Keratinocyte (primary cell): ENCODE data around the gene IFNA2. TPM values are rescaled to one million over a fixed set of nuclear protein-coding genes. Genes with fewer than 3 reads are reported as not detected.

Source experiments
- DNase-seq: peaks from one replicate; pipeline ENCODE4 v3.0.0-alpha.2; 2011; ENCODE audit warnings: low read depth, missing footprints, low spot score
- FAIRE-seq: peaks from 2 replicates; lab custom pipeline; 2011; peaks lifted over from hg19 to GRCh38; lab: Jason Lieb, UNC
- H2AFZ ChIP-seq: 2 replicates; pipeline ENCODE4 v1.6.0; 2012; ENCODE audit warnings: low read length, control low read depth, inconsistent platforms; ENCODE audit not compliant: control insufficient read depth
- H3K27ac ChIP-seq: 2 replicates; pipeline ENCODE4 v1.5.1; 2011; ENCODE audit warnings: low read length; ENCODE audit not compliant: control insufficient read depth, insufficient read depth
- H3K27me3 ChIP-seq: 3 replicates; pipeline ENCODE4 v1.6.0; 2011; ENCODE audit warnings: low read length; ENCODE audit not compliant: control insufficient read depth, insufficient read depth; ENCODE audit errors: extremely low read depth
- H3K36me3 ChIP-seq, 2 experiments: 2 replicates in 1 of 2; 3 replicates in 1 of 2; pipeline ENCODE4 v1.5.1; 2011; ENCODE audit warnings: low read length in 2 of 2, mild to moderate bottlenecking in 1 of 2; ENCODE audit not compliant: control insufficient read depth in 2 of 2, insufficient read depth in 2 of 2; ENCODE audit errors: extremely low read depth in 1 of 2
- H3K4me1 ChIP-seq: 3 replicates; pipeline ENCODE4 v1.5.1; 2011; ENCODE audit warnings: low read length; ENCODE audit not compliant: control insufficient read depth, insufficient read depth; ENCODE audit errors: extremely low read depth
- H3K4me2 ChIP-seq: 3 replicates; pipeline ENCODE4 v1.6.0; 2011; ENCODE audit warnings: low read depth, low read length; ENCODE audit not compliant: control insufficient read depth, insufficient read depth; ENCODE audit errors: extremely low read depth
- H3K4me3 ChIP-seq, 3 experiments: fragments of 200-600 bp in 1 of 3; sonication (generic) in 1 of 3; 2 replicates in 2 of 3; 3 replicates in 1 of 3; pipeline ENCODE4 v1.5.1; 2011 to 2016; ENCODE audit warnings: low read length in 3 of 3, mild to moderate bottlenecking in 3 of 3, control low read depth in 2 of 3, inconsistent platforms in 1 of 3, low read depth in 1 of 3, mixed read lengths in 1 of 3, mixed run types in 1 of 3, moderate library complexity in 1 of 3; ENCODE audit not compliant: control insufficient read depth in 2 of 3, insufficient read depth in 2 of 3; ENCODE audit errors: extremely low read depth in 1 of 3
- H3K79me2 ChIP-seq: 2 replicates; pipeline ENCODE4 v1.6.0; 2012; ENCODE audit warnings: low read length; ENCODE audit not compliant: control insufficient read depth, insufficient read depth
- H3K9ac ChIP-seq: 3 replicates; pipeline ENCODE4 v1.6.0; 2011; ENCODE audit warnings: low read length; ENCODE audit not compliant: control insufficient read depth, insufficient read depth; ENCODE audit errors: extremely low read depth
- H3K9me1 ChIP-seq: 3 replicates; pipeline ENCODE4 v1.6.0; 2011; ENCODE audit warnings: low read length; ENCODE audit not compliant: control insufficient read depth, insufficient read depth; ENCODE audit errors: extremely low read depth
- H3K9me3 ChIP-seq: 2 replicates; pipeline ENCODE4 v1.5.1; 2012; ENCODE audit warnings: low read depth, low read length; ENCODE audit not compliant: control insufficient read depth
- H4K20me1 ChIP-seq: 3 replicates; pipeline ENCODE4 v1.6.0; 2011; ENCODE audit warnings: low read length; ENCODE audit not compliant: control insufficient read depth, insufficient read depth; ENCODE audit errors: extremely low read depth
- CTCF ChIP-seq, 3 experiments: IDR thresholded peaks in 1 of 3; conservative IDR thresholded peaks in 1 of 3; optimal IDR thresholded peaks in 1 of 3; 2 replicates in 2 of 3; 3 replicates in 1 of 3; pipeline versions ENCODE3 to v1.5.1; 2011; ENCODE audit warnings: low read length in 3 of 3, mild to moderate bottlenecking in 3 of 3, moderate library complexity in 2 of 3, control low read depth in 1 of 3, inconsistent platforms in 1 of 3; ENCODE audit not compliant: insufficient read depth in 2 of 3; ENCODE audit errors: extremely low read depth in 1 of 3
- EZH2 ChIP-seq: IDR thresholded peaks from one replicate; pipeline ENCODE4 v1.6.1; 2012; ENCODE audit warnings: inconsistent platforms, mild to moderate bottlenecking, low read length, moderate library complexity
- dilution Hi-C: fragments of 300-500 bp; cut with MboI; formaldehyde crosslinking; loops from one replicate; pipeline ENCODE4 v1.7.0; 2020; ENCODE audit warnings: low sequenced_read_pairs; ENCODE audit not compliant: extremely low pct_ligation_motif_present
- polyA plus RNA-seq, 5 experiments: library from polyadenylated mRNA; depleted of rRNA in 3 of 5; stranded (reverse) in 3 of 5; stranded (forward) in 1 of 5; unstranded in 1 of 5; fragments of >200 nt; gene quantifications; 1 replicate in 1 of 5; 2 replicates in 3 of 5; 3 replicates in 1 of 5; pipeline versions ENCODE4 v1.2.1 to v1.2.3, GENCODE V29; 2011 to 2012; ENCODE audit warnings: missing spikeins in 2 of 5, low read depth in 1 of 5, low replicate concordance in 1 of 5

Gene IFNA2
- polyA plus RNA-seq, 1 donor (not counting 4 experiments of a cell fraction or from before 2014, with no cell fraction given) = not detected

GRCh38 chr9:21429191-21429590 is 44.0 kb upstream of the IFNA2 start:
- TF ChIP-seq EZH2 (no peak), CTCF (optimal IDR thresholded peaks at IDR 0.05 in 1 of 3, IDR thresholded peaks at IDR 0.05 in 1 of 3, conservative IDR thresholded peaks at IDR 0.05 in 1 of 3; ENCODE audit: extremely low read depth in 1 of 3, insufficient read depth in 2 of 3, low read length in 3 of 3) (no peak)
- Histone ChIP-seq H4K20me1 (no peaks in the 10 kb centered on the region), H3K9ac (no peak overlapping the region), H3K4me1 (no peaks in the 10 kb centered on the region), H3K9me1 (no peaks in the 10 kb centered on the region), H3K27me3 (peaks cover 19% of the 10 kb centered on the region), H3K4me2 (no peak overlapping the region), H3K27ac (no peak overlapping the region), H3K4me3 (no peak overlapping the region), H3K36me3 (no peaks in the 10 kb centered on the region), H2AFZ (no peak overlapping the region), H3K9me3 (no peaks in the 10 kb centered on the region), H3K79me2 (no peaks in the 10 kb centered on the region)
- no peak for DNase-seq
- dilution Hi-C loops = no loop called here
- no peak for FAIRE-seq

GRCh38 chr9:21428235-21428634 is 43.0 kb upstream of the IFNA2 start:
- no peaks in the 10 kb centered on the region for H4K20me1 ChIP-seq
- no peak for TF ChIP-seq CTCF (optimal IDR thresholded peaks at IDR 0.05 in 1 of 3, IDR thresholded peaks at IDR 0.05 in 1 of 3, conservative IDR thresholded peaks at IDR 0.05 in 1 of 3; ENCODE audit: extremely low read depth in 1 of 3, insufficient read depth in 2 of 3, low read length in 3 of 3)
- no peak for TF ChIP-seq EZH2
- no peak overlapping the region for H3K4me2 ChIP-seq
- DNase-seq (no peak), FAIRE-seq (no peak)
- peaks cover 19% of the 10 kb centered on the region for H3K27me3 ChIP-seq
- H3K9me1 ChIP-seq = no peaks in the 10 kb centered on the region
- H3K9ac ChIP-seq = no peak overlapping the region
- no peaks in the 10 kb centered on the region for H3K79me2 ChIP-seq
- no peaks in the 10 kb centered on the region for H3K4me1 ChIP-seq
- no peak overlapping the region for H3K27ac ChIP-seq
- H2AFZ ChIP-seq = no peak overlapping the region
- H3K36me3 ChIP-seq = no peaks in the 10 kb centered on the region
- H3K4me3 ChIP-seq = no peak overlapping the region
- dilution Hi-C loops = no loop called here
- no peaks in the 10 kb centered on the region for H3K9me3 ChIP-seq
